H1 (cell line): Measurements from ENCODE around the gene ZNF48. TPM values are rescaled to one million over a fixed set of nuclear protein-coding genes. Genes with fewer than 3 reads are reported as not detected.
A peak's percentile ranks its signal among the peaks of the same experiment; 100 is the strongest.

Source experiments
- CTCF ChIA-PET: fragments of 300-600 bp; sonication (Branson Sonifier 250); formaldehyde crosslinking; loops from one replicate; lab custom pipeline; 2021; ENCODE audit not compliant: partially characterized antibody; lab: Charles Lee
- POLR2A ChIA-PET: fragments of 300-600 bp; sonication (Branson Sonifier 250); formaldehyde crosslinking; loops from one replicate; lab custom pipeline; 2021; ENCODE audit warnings: inconsistent platforms; ENCODE audit not compliant: partially characterized antibody; lab: Charles Lee
- DNase-seq, 2 experiments: peaks; one replicate each; pipeline versions ENCODE4 v3.0.0 to v3.0.0-alpha.2; 2010 to 2022; ENCODE audit warnings: low spot score in 2 of 2, low read depth in 1 of 2, mixed read lengths in 1 of 2
- FAIRE-seq: peaks from 2 replicates; lab custom pipeline; 2011; peaks lifted over from hg19 to GRCh38; lab: Jason Lieb, UNC
- H2AFZ ChIP-seq: 2 replicates; pipeline ENCODE4 v1.8.1; 2012; ENCODE audit warnings: low read length, inconsistent platforms
- H2AK5ac ChIP-seq: 2 replicates; pipeline ENCODE4 v1.6.1; 2013; ENCODE audit warnings: low read depth, low read length
- H2BK120ac ChIP-seq: replicated peaks from 2 replicates; pipeline ENCODE3; 2013; ENCODE audit warnings: low read depth, low read length, inconsistent platforms
- H2BK12ac ChIP-seq: 2 replicates; pipeline ENCODE4 v1.6.1; 2013; ENCODE audit warnings: low read depth, low read length
- H2BK15ac ChIP-seq: 2 replicates; pipeline ENCODE4 v1.6.1; 2013; ENCODE audit warnings: low read length
- H2BK20ac ChIP-seq: 2 replicates; pipeline ENCODE4 v1.6.1; 2013; ENCODE audit warnings: low read length
- H2BK5ac ChIP-seq: 2 replicates; pipeline ENCODE4 v1.6.1; 2013; ENCODE audit warnings: low read depth, low read length
- H3K14ac ChIP-seq: 2 replicates; pipeline ENCODE4 v1.6.1; 2013; ENCODE audit warnings: inconsistent platforms; ENCODE audit not compliant: insufficient read length
- H3K18ac ChIP-seq: 2 replicates; pipeline ENCODE4 v1.6.1; 2013; ENCODE audit warnings: low read length; ENCODE audit errors: extremely low read depth
- H3K23ac ChIP-seq: 2 replicates; pipeline ENCODE4 v1.6.1; 2013; ENCODE audit warnings: inconsistent platforms; ENCODE audit not compliant: insufficient read length
- H3K23me2 ChIP-seq: 2 replicates; pipeline ENCODE4 v1.6.1; 2013; ENCODE audit warnings: low read depth, low read length
- H3K27ac ChIP-seq: 2 replicates; pipeline ENCODE4 v1.6.1; 2011; ENCODE audit warnings: low read depth, low read length, inconsistent platforms
- H3K27me3 ChIP-seq, 4 experiments: replicated peaks in 1 of 4; 1 replicate in 1 of 4; 2 replicates in 3 of 4; pipeline versions ENCODE4 v1.6.1 to v1.8.1; 2011 to 2013; ENCODE audit warnings: low read length in 3 of 4, mild to moderate bottlenecking in 3 of 4, inconsistent platforms in 2 of 4, mixed read lengths in 2 of 4, moderate library complexity in 1 of 4; ENCODE audit not compliant: control insufficient read depth in 3 of 4, insufficient read depth in 3 of 4; ENCODE audit errors: extremely low read depth in 1 of 4
- H3K36me3 ChIP-seq, 4 experiments: 2 replicates each; pipeline versions ENCODE4 v1.6.1 to v1.8.1; 2011 to 2013; ENCODE audit warnings: mild to moderate bottlenecking in 4 of 4, low read length in 3 of 4, moderate library complexity in 2 of 4, control low read depth in 1 of 4, inconsistent platforms in 1 of 4; ENCODE audit not compliant: insufficient read depth in 4 of 4, control insufficient read depth in 2 of 4
- H3K4ac ChIP-seq: replicated peaks from 2 replicates; pipeline ENCODE3; 2013; ENCODE audit warnings: low read length, low read depth, mixed read lengths, inconsistent platforms; ENCODE audit not compliant: insufficient read length
- H3K4me1 ChIP-seq, 4 experiments: replicated peaks in 1 of 4; 1 replicate in 1 of 4; 2 replicates in 3 of 4; pipeline versions ENCODE4 v1.6.1 to v1.8.1; 2011 to 2013; ENCODE audit warnings: low read length in 3 of 4, inconsistent platforms in 2 of 4, mixed read lengths in 1 of 4; ENCODE audit not compliant: insufficient read depth in 4 of 4, control insufficient read depth in 3 of 4
- H3K4me2 ChIP-seq, 2 experiments: 2 replicates each; pipeline versions ENCODE4 v1.6.1 to v1.8.1; 2011 to 2013; ENCODE audit warnings: low read depth in 2 of 2, low read length in 2 of 2, control low read depth in 1 of 2, inconsistent platforms in 1 of 2, mild to moderate bottlenecking in 1 of 2; ENCODE audit not compliant: insufficient read depth in 1 of 2
- H3K4me3 ChIP-seq, 4 experiments: fragments of 200-600, 300-600 bp in 1 of 4; sonication (generic), shearing (Covaris generic), sonication (Bioruptor Twin) in 1 of 4; 2 replicates each; pipeline versions ENCODE4 v1.5.1 to v1.8.1; 2011 to 2016; ENCODE audit warnings: low read length in 4 of 4, low read depth in 3 of 4, control low read depth in 2 of 4, inconsistent platforms in 2 of 4, mild to moderate bottlenecking in 2 of 4, mixed read lengths in 1 of 4, moderate library complexity in 1 of 4; ENCODE audit not compliant: insufficient read depth in 2 of 4; ENCODE audit errors: extremely low read depth in 1 of 4
- H3K56ac ChIP-seq: replicated peaks from 2 replicates; pipeline ENCODE3; 2013; ENCODE audit warnings: low read depth, mild to moderate bottlenecking, mixed read lengths, low read length, inconsistent platforms; ENCODE audit not compliant: insufficient read length
- H3K79me1 ChIP-seq: 2 replicates; pipeline ENCODE4 v1.6.1; 2013; ENCODE audit warnings: low read depth, low read length, control low read depth
- H3K79me2 ChIP-seq, 2 experiments: 2 replicates each; pipeline versions ENCODE4 v1.6.1 to v1.8.1; 2012 to 2013; ENCODE audit warnings: low read length in 2 of 2, mild to moderate bottlenecking in 2 of 2, inconsistent platforms in 1 of 2; ENCODE audit not compliant: insufficient read depth in 2 of 2, control insufficient read depth in 1 of 2
- H3K9ac ChIP-seq, 4 experiments: replicated peaks in 1 of 4; 1 replicate in 1 of 4; 2 replicates in 3 of 4; pipeline versions ENCODE4 v1.6.1 to v1.8.1; 2011 to 2013; ENCODE audit warnings: low read depth in 3 of 4, low read length in 3 of 4, control low read depth in 2 of 4, mild to moderate bottlenecking in 2 of 4, moderate library complexity in 2 of 4, inconsistent platforms in 1 of 4; ENCODE audit errors: extremely low read depth in 1 of 4
- H3K9me3 ChIP-seq, 2 experiments: 2 replicates each; pipeline versions ENCODE4 v1.6.1 to v1.8.1; 2012 to 2013; ENCODE audit warnings: mild to moderate bottlenecking in 2 of 2, moderate library complexity in 2 of 2, control low read depth in 1 of 2, inconsistent platforms in 1 of 2, low read depth in 1 of 2, low read length in 1 of 2, mixed read lengths in 1 of 2; ENCODE audit not compliant: insufficient read depth in 2 of 2
- H4K20me1 ChIP-seq, 2 experiments: replicated peaks in 1 of 2; 2 replicates each; pipeline versions ENCODE3 to v1.8.1; 2011 to 2013; ENCODE audit warnings: inconsistent platforms in 2 of 2, low read length in 2 of 2, mild to moderate bottlenecking in 1 of 2; ENCODE audit not compliant: insufficient read depth in 2 of 2, control insufficient read depth in 1 of 2
- H4K5ac ChIP-seq: 2 replicates; pipeline ENCODE4 v1.6.1; 2013; ENCODE audit warnings: low read length, low read depth, mixed read lengths, inconsistent platforms; ENCODE audit not compliant: insufficient read length
- H4K8ac ChIP-seq: 2 replicates; pipeline ENCODE4 v1.8.0; 2013; ENCODE audit warnings: mild to moderate bottlenecking, moderate library complexity, low read length, inconsistent platforms; ENCODE audit not compliant: insufficient read depth; ENCODE audit errors: extremely low read depth
- H4K91ac ChIP-seq: replicated peaks from 2 replicates; pipeline ENCODE3; 2013; ENCODE audit warnings: low read length, mixed read lengths, inconsistent platforms; ENCODE audit not compliant: insufficient read length
- HDAC2 ChIP-seq, 2 experiments: fragments of 300-600 bp in 1 of 2; sonication (generic) in 1 of 2; IDR thresholded peaks; 2 replicates each; pipeline ENCODE4 v1.6.1; 2011 to 2012; ENCODE audit warnings: low read depth in 2 of 2, low read length in 2 of 2, mild to moderate bottlenecking in 2 of 2, moderate library complexity in 2 of 2, borderline replicate concordance in 1 of 2, inconsistent platforms in 1 of 2
- PHF8 ChIP-seq: fragments of 200-600 bp; sonication (generic); conservative IDR thresholded peaks from 2 replicates; pipeline ENCODE4 v1.7.1; 2012; ENCODE audit warnings: low read depth, mild to moderate bottlenecking, inconsistent platforms, low read length, moderate library complexity
- RAD21 ChIP-seq, 2 experiments: IDR thresholded peaks in 1 of 2; conservative IDR thresholded peaks in 1 of 2; 2 replicates each; pipeline ENCODE4 v1.6.1; 2011; ENCODE audit warnings: low read depth in 2 of 2, low read length in 2 of 2, improper control_type of control experiment in 1 of 2, inconsistent platforms in 1 of 2, mild to moderate bottlenecking in 1 of 2, moderate library complexity in 1 of 2
- SIN3A ChIP-seq, 2 experiments: IDR thresholded peaks in 1 of 2; conservative IDR thresholded peaks in 1 of 2; 2 replicates each; pipeline ENCODE4 v1.6.1; 2011 to 2012; ENCODE audit warnings: low read length in 2 of 2, improper control_type of control experiment in 1 of 2, low read depth in 1 of 2, mild to moderate bottlenecking in 1 of 2
- TCF12 ChIP-seq: IDR thresholded peaks from 2 replicates; pipeline ENCODE4 v1.6.1; 2011; ENCODE audit warnings: low read depth, mild to moderate bottlenecking, low read length
- YY1 ChIP-seq: IDR thresholded peaks from 2 replicates; pipeline ENCODE4 v1.6.1; 2011; ENCODE audit warnings: low read depth, mild to moderate bottlenecking, low read length
- WGBS, 2 experiments: shearing (Covaris generic) in 1 of 2; methylation state at CpG; one replicate each; pipeline versions ENCODE4 v1.1.6 to v1.1.7; 2013 to 2015; ENCODE audit warnings: low lambda C conversion rate in 2 of 2, mixed read lengths in 2 of 2, inconsistent platforms in 1 of 2, low coverage in 1 of 2, missing lambda C conversion rate in 1 of 2; ENCODE audit not compliant: insufficient replicate concordance in 2 of 2, insufficient coverage in 1 of 2, insufficient read length in 1 of 2; ENCODE audit errors: extremely low coverage in 1 of 2, missing lambda C conversion rate in 1 of 2; 5-methylcytosine and 5-hydroxymethylcytosine counted together
- polyA plus RNA-seq, 7 experiments: library from polyadenylated mRNA; depleted of rRNA in 3 of 7; stranded (reverse) in 5 of 7; unstranded in 2 of 7; fragments of >200 nt in 5 of 7; fragments of 200-250 nt in 2 of 7; gene quantifications; 1 replicate in 5 of 7; 2 replicates in 1 of 7; 4 replicates in 1 of 7; pipeline versions ENCODE4 v1.2.1 to v1.2.3, GENCODE V29; 2011 to 2013; ENCODE audit warnings: missing spikeins in 2 of 7, mixed read lengths in 2 of 7
- total RNA-seq: library from RNA; stranded (reverse); fragmentation: NEBNext Ultra II Directional; extraction: Animal tissue kit (Norgen Biotek cat#: 25700); gene quantifications from 2 replicates; pipeline ENCODE4 v1.2.1, GENCODE V29; 2021
- TF ChIP-seq, protein P1 (sequence below), 3 experiments: IDR thresholded peaks; 1 replicate in 2 of 3; 2 replicates in 1 of 3; pipeline versions ENCODE4 v1.5.1 to v1.6.1; 2011; ENCODE audit warnings: low read length in 3 of 3, mild to moderate bottlenecking in 3 of 3, inconsistent platforms in 2 of 3, low read depth in 1 of 3, moderate library complexity in 1 of 3; ENCODE audit not compliant: insufficient read depth in 1 of 3; ENCODE audit errors: control extremely low read depth in 1 of 3

Gene ZNF48
- total and polyA plus RNA-seq, 2 of the 8 experiments (the other 6 are each of a cell fraction or from before 2014, with no cell fraction given) = 30.4 to 41.2 TPM

GRCh38 chr16:30369938-30370455 is 25.2 kb upstream of the ZNF48 start:
- Histone ChIP-seq H2BK120ac (no peak overlapping the region), H3K56ac (no peak overlapping the region), H3K4ac (no peak overlapping the region), H3K9ac (no peak overlapping the region), H3K14ac (no peak overlapping the region), H3K4me1 (peaks cover 0 to 17% (median 11%) of the 10 kb centered on the region in 4 experiments; a peak in 6 of 7 replicates), H2AFZ (no peak overlapping the region), H3K79me2 (peaks cover 0 to 29% of the 10 kb centered on the region in 2 experiments; a peak in 2 of 4 replicates), H4K91ac (no peak overlapping the region), H3K9me3 (no peaks in the 10 kb centered on the region), H2AK5ac (no peak overlapping the region), H3K18ac (no peak overlapping the region), H3K27ac (no peak overlapping the region), H3K23ac (no peak overlapping the region), H3K36me3 (no peaks in the 10 kb centered on the region), H4K20me1 (peaks cover 4 to 16% of the 10 kb centered on the region in 2 experiments), H3K79me1 (peaks cover 10% of the 10 kb centered on the region), H4K8ac (peak overlapping the region; percentile 1; the same call in 1 of the 2 replicates), H3K4me2 (peak overlapping the region; percentile 83 to 87), H2BK20ac (no peak overlapping the region), H2BK5ac (no peak overlapping the region), H2BK12ac (no peak overlapping the region), H3K4me3 (peak overlapping the region; percentile 43 to 81 (median 52)), H2BK15ac (no peak overlapping the region), H3K23me2 (peaks cover 10% of the 10 kb centered on the region; the same call in 1 of the 2 replicates), H3K27me3 (no peaks in the 10 kb centered on the region), H4K5ac (no peak overlapping the region)
- 2% methylated on average over 10 of the region's 76 CpGs; no CpG with 5 or more reads in 1 of the 2 experiments for WGBS, 2 experiments
- ChIA-PET CTCF (interaction anchor here (1.0 to 1.9 kb wide), 5 partner anchors 10 to 46 kb away, joined by 3 to 11 read pairs (median 4); partner anchors contain the start of gene SEPTIN1), POLR2A (interaction anchor here (1.1 to 6.9 kb wide), 2 partner anchors 13 to 18 kb away, joined by 3 to 79 read pairs; partner anchors contain the start of gene CD2BP2)
- TF ChIP-seq TCF12 (no peak), PHF8 (peak; percentile 41; the same call in 1 of the 2 replicates), RAD21 (IDR thresholded peaks at IDR 0.05 in 1 of 2, conservative IDR thresholded peaks at IDR 0.05 in 1 of 2; ENCODE audit: low read depth in 2 of 2, low read length in 2 of 2) (0 out of 4 replicates have a peak, but pooled peaks of 1 of the 2 experiments have one; percentile 1), YY1 (peak; percentile 60; the same call in 1 of the 2 replicates), SIN3A (conservative IDR thresholded peaks at IDR 0.05 in 1 of 2, IDR thresholded peaks at IDR 0.05 in 1 of 2; ENCODE audit: low read depth in 1 of 2, low read length in 2 of 2) (no peak), HDAC2 (IDR thresholded peaks at IDR 0.05; ENCODE audit: borderline replicate concordance in 1 of 2, low read depth in 2 of 2, low read length in 2 of 2) (peak in 1 of 2 experiments; percentile 31; a peak in 1 of 4 replicates)
- TF ChIP-seq, protein P1, sequence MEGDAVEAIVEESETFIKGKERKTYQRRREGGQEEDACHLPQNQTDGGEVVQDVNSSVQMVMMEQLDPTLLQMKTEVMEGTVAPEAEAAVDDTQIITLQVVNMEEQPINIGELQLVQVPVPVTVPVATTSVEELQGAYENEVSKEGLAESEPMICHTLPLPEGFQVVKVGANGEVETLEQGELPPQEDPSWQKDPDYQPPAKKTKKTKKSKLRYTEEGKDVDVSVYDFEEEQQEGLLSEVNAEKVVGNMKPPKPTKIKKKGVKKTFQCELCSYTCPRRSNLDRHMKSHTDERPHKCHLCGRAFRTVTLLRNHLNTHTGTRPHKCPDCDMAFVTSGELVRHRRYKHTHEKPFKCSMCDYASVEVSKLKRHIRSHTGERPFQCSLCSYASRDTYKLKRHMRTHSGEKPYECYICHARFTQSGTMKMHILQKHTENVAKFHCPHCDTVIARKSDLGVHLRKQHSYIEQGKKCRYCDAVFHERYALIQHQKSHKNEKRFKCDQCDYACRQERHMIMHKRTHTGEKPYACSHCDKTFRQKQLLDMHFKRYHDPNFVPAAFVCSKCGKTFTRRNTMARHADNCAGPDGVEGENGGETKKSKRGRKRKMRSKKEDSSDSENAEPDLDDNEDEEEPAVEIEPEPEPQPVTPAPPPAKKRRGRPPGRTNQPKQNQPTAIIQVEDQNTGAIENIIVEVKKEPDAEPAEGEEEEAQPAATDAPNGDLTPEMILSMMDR (IDR thresholded peaks at IDR 0.05; ENCODE audit: control extremely low read depth in 1 of 3, insufficient read depth in 1 of 3, low read depth in 1 of 3, low read length in 3 of 3) = peak in 1 of 3 experiments; percentile 4; a peak in 1 of 4 replicates
- FAIRE-seq (no peak), DNase-seq (no peak)
